Activated CD8-positive, alpha-beta T cell treated with anti-CD3 and anti-CD28 coated beads for 36 hours (primary cell): ENCODE measurements around the gene NEMF. TPM values are rescaled to one million over a fixed set of nuclear protein-coding genes. Genes with fewer than 3 reads are reported as not detected.
"Not testable (repeated sequence)": the region's sequence is repeated elsewhere in the genome, so short reads cannot be mapped to it uniquely, and the experiment has no call there.

Experiments
- ATAC-seq: fragments of 200-7000 bp; cut with Tn5 transposase; one replicate; pipeline ENCODE4 v1.10.0; 2021; ENCODE audit warnings: mild to moderate bottlenecking, moderate library complexity
- CTCF ChIA-PET: fragments of 350-600 bp; sonication (Branson Sonifier 250); formaldehyde crosslinking; loops from one replicate; lab custom pipeline; 2021; ENCODE audit warnings: antibody characterized with exemption; lab: Charles Lee
- POLR2A ChIA-PET: fragments of 350-600 bp; sonication (Branson Sonifier 250); formaldehyde crosslinking; loops from one replicate; lab custom pipeline; 2021; ENCODE audit warnings: antibody characterized with exemption; lab: Charles Lee
- DNase-seq: peaks from one replicate; pipeline ENCODE4 v3.0.0-alpha.2; 2020
- H3K27ac Mint-ChIP-seq: one replicate; pipeline ENCODE4 v1.8.0; 2021; ENCODE audit warnings: mild to moderate bottlenecking, mixed read lengths
- H3K27me3 Mint-ChIP-seq: one replicate; pipeline ENCODE4 v1.8.0; 2021; ENCODE audit warnings: mixed read lengths
- H3K36me3 Mint-ChIP-seq: one replicate; pipeline ENCODE4 v1.8.0; 2021; ENCODE audit warnings: low read depth, mixed read lengths
- H3K4me1 Mint-ChIP-seq: one replicate; pipeline ENCODE4 v1.8.0; 2021; ENCODE audit warnings: low read depth, mixed read lengths
- H3K4me3 Mint-ChIP-seq: one replicate; pipeline ENCODE4 v1.8.0; 2021; ENCODE audit warnings: mild to moderate bottlenecking, moderate library complexity, mixed read lengths
- H3K9me3 Mint-ChIP-seq: one replicate; pipeline ENCODE4 v1.8.0; 2021; ENCODE audit warnings: mixed read lengths
- CTCF ChIP-seq: fragments of 200-600 bp; IDR thresholded peaks from one replicate; pipeline ENCODE4 v1.8.0; 2022; ENCODE audit warnings: antibody characterized with exemption, mild to moderate bottlenecking
- intact Hi-C: fragments of 100-400 bp; cut with micrococcal nuclease; formaldehyde crosslinking; loops from one replicate; pipeline ENCODE4 v1.10.0; 2022
- total RNA-seq, 2 experiments: library from RNA; stranded (reverse); gene quantifications; one replicate each; pipeline ENCODE4 v1.2.3, GENCODE V29; 2021

Gene NEMF
- total RNA-seq, 2 experiments from 2014 or later: 62.3 to 63.8 TPM

- POLR2A ChIA-PET: no interaction called here
- no peak for TF ChIP-seq CTCF
- Mint-ChIP-seq H3K4me3 (no peak overlapping the region), H3K9me3 (no peaks in the 10 kb centered on the region), H3K27ac (no peak overlapping the region), H3K36me3 (peaks cover 30% of the 10 kb centered on the region), H3K4me1 (peaks cover 9% of the 10 kb centered on the region), H3K27me3 (no peaks in the 10 kb centered on the region)
- ATAC-seq (no peak), DNase-seq (no peak)
- CTCF ChIA-PET: no interaction called here
- intact Hi-C loops: no loop called here
These were observed 74.2 kb downstream of the NEMF start for GRCh38 chr14:49778421-49778820.

- ChIA-PET CTCF (interaction anchor here (1.0 kb wide), 1 partner anchor 78 kb away, joined by 4 read pairs; the partner anchor contains the start of gene NEMF), POLR2A (no interaction called here)
- no peaks in the 10 kb centered on the region for H3K9me3 Mint-ChIP-seq
- DNase-seq (no peak), ATAC-seq (no peak)
- H3K36me3 Mint-ChIP-seq: peaks cover 19% of the 10 kb centered on the region
- intact Hi-C loops: no loop called here
- no peaks in the 10 kb centered on the region for H3K27me3 Mint-ChIP-seq
- H3K4me3 Mint-ChIP-seq: no peak overlapping the region
- no peak for TF ChIP-seq CTCF
- H3K4me1 Mint-ChIP-seq: peaks cover 28% of the 10 kb centered on the region
- H3K27ac Mint-ChIP-seq: no peak overlapping the region
These were observed 78.5 kb downstream of the NEMF start for GRCh38 chr14:49774106-49774505.

- Mint-ChIP-seq H3K4me1 (peaks cover 38% of the 10 kb centered on the region), H3K36me3 (peaks cover 11% of the 10 kb centered on the region), H3K27ac (peak overlapping the region; percentile 23)
- DNase-seq, H3K4me3 Mint-ChIP-seq, H3K9me3 Mint-ChIP-seq, H3K27me3 Mint-ChIP-seq, intact Hi-C loops, ATAC-seq: not testable (repeated sequence)
- ChIA-PET CTCF (interaction anchor here (0.7 to 2.8 kb wide), 3 partner anchors 90 to 137 kb away, joined by 4 to 8 read pairs (median 7); partner anchors contain the start of gene DNAAF2), POLR2A (interaction anchor here (1.0 to 2.4 kb wide), 6 partner anchors 9 to 91 kb away, joined by 3 to 8 read pairs (median 4); partner anchors contain the start of genes NEMF and POLE2)
These were observed 80.9 kb downstream of the NEMF start for GRCh38 chr14:49771691-49772090.

GRCh38 chr14:49770212-49770817 is 82.3 kb downstream of the NEMF start:
- Mint-ChIP-seq H3K9me3 (no peaks in the 10 kb centered on the region), H3K4me3 (peak overlapping the region; percentile 38), H3K27me3 (no peaks in the 10 kb centered on the region), H3K36me3 (peaks cover 7% of the 10 kb centered on the region), H3K4me1 (peaks cover 36% of the 10 kb centered on the region), H3K27ac (peak overlapping the region; percentile 98)
- CTCF ChIA-PET: interaction anchor here (1.5 to 2.8 kb wide), 3 partner anchors 11 to 136 kb away, joined by 3 to 14 read pairs (median 8); partner anchors contain the start of gene DNAAF2
- intact Hi-C loops: no loop called here
- ATAC-seq (no peak), DNase-seq (no peak)
- POLR2A ChIA-PET: interaction anchor here (0.6 to 3.7 kb wide), 5 partner anchors 10 to 136 kb away, joined by 3 to 36 read pairs (median 7); partner anchors contain the start of gene DNAAF2
- TF ChIP-seq CTCF: no peak

GRCh38 chr14:49769581-49770211 is 82.9 kb downstream of the NEMF start:
- peak overlapping the region; percentile 93 for H3K4me3 Mint-ChIP-seq
- DNase-seq (no peak), ATAC-seq (no peak)
- intact Hi-C loops: loop anchor here (5.0 kb wide), 1 partner anchor 137 kb away; no protein-coding TSS in a partner anchor
- TF ChIP-seq CTCF: no peak
- H3K36me3 Mint-ChIP-seq: peaks cover 5% of the 10 kb centered on the region
- POLR2A ChIA-PET: interaction anchor here (0.6 to 3.7 kb wide), 10 partner anchors 11 to 141 kb away, joined by 3 to 36 read pairs (median 4); partner anchors contain the start of genes DNAAF2, KLHDC1 and POLE2
- H3K4me1 Mint-ChIP-seq: peaks cover 34% of the 10 kb centered on the region
- CTCF ChIA-PET: interaction anchor here (1.1 to 3.7 kb wide), 6 partner anchors 12 to 137 kb away, joined by 3 to 19 read pairs (median 6); partner anchors contain the start of genes DNAAF2, NEMF and POLE2
- H3K9me3 Mint-ChIP-seq: no peaks in the 10 kb centered on the region
- H3K27me3 Mint-ChIP-seq: no peaks in the 10 kb centered on the region
- peak overlapping the region; percentile 98 for H3K27ac Mint-ChIP-seq
